ENCODE results near the gene GAB1.
A peak's percentile ranks its signal among the peaks of the same experiment; 100 is the strongest.

DNA sequence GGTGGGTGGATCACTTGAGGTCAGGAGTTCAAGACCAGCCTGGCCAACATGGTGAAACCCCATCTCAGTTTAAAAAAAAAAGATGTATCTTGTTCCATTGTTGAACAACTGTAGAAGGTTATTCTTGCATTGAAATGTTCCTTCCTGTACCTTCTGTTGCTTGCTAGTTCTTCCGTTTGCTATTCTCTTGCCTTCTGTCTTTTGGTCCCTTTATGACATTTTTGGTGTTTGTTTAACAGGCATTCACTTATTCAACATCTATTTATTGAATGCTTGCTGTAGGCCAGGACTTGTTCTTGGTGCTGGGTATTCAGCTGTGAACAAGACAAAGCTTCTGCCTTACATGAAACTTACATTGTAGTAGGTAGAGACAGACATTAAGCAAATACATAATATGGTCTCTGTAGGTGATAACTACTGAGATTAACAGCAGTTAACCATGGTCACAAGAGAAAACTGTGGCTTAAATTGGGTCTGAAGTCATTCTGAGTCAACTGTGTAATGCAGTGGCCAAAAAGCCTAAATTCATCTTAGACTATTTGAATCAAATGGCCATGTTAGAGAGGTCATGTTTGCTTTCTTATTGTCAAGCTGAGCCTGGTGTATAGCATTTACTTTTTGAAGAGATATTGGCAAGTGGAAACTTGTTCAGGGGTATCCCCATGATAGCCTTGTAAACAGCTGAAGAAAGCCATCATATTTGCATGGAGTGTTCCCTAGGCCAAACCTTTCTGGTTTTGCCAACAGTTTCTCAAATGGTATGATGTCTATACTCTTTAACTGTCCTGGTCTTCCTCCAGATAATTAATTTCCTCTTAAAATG, 35.6 kb downstream of the GAB1 start:
- TF ChIP-seq, protein P1, sequence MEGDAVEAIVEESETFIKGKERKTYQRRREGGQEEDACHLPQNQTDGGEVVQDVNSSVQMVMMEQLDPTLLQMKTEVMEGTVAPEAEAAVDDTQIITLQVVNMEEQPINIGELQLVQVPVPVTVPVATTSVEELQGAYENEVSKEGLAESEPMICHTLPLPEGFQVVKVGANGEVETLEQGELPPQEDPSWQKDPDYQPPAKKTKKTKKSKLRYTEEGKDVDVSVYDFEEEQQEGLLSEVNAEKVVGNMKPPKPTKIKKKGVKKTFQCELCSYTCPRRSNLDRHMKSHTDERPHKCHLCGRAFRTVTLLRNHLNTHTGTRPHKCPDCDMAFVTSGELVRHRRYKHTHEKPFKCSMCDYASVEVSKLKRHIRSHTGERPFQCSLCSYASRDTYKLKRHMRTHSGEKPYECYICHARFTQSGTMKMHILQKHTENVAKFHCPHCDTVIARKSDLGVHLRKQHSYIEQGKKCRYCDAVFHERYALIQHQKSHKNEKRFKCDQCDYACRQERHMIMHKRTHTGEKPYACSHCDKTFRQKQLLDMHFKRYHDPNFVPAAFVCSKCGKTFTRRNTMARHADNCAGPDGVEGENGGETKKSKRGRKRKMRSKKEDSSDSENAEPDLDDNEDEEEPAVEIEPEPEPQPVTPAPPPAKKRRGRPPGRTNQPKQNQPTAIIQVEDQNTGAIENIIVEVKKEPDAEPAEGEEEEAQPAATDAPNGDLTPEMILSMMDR (IDR thresholded peaks at IDR 0.05): no peak
- peak in 1 of 4 donors; percentile 67 for TF ChIP-seq POLR2AphosphoS5 (IDR thresholded peaks at IDR 0.05)
